Stimulated activated effector memory CD8-positive, alpha-beta T cell treated with anti-CD3 and anti-CD28 coated beads, Interleukin-12 subunit alpha, Interleukin-12 subunit beta, amount 100 ng/mL, for 72 hours (primary cell): ENCODE data around the gene FANCC.

Source experiments
- ATAC-seq: fragments of 150-1000 bp; cut with Tn5 transposase; 2 replicates; pipeline ENCODE4 v1.10.0; 2021
- DNase-seq, 2 donors: peaks; one replicate each; pipeline ENCODE4 v3.0.0; 2021 to 2022; ENCODE audit warnings: low spot score in 2 of 2
- H3K27ac Mint-ChIP-seq: one replicate; pipeline ENCODE4 v1.8.0; 2022; ENCODE audit warnings: mild to moderate bottlenecking, mixed read lengths
- H3K36me3 Mint-ChIP-seq: one replicate; pipeline ENCODE4 v1.8.0; 2022; ENCODE audit warnings: mild to moderate bottlenecking, mixed read lengths
- H3K4me1 Mint-ChIP-seq: one replicate; pipeline ENCODE4 v1.8.0; 2022; ENCODE audit warnings: mixed read lengths
- H3K4me3 Mint-ChIP-seq: one replicate; pipeline ENCODE4 v1.8.0; 2022; ENCODE audit warnings: mild to moderate bottlenecking, mixed read lengths
- H3K9me3 Mint-ChIP-seq: one replicate; pipeline ENCODE4 v1.8.0; 2022; ENCODE audit warnings: mixed read lengths

The FANCC gene

DNA sequence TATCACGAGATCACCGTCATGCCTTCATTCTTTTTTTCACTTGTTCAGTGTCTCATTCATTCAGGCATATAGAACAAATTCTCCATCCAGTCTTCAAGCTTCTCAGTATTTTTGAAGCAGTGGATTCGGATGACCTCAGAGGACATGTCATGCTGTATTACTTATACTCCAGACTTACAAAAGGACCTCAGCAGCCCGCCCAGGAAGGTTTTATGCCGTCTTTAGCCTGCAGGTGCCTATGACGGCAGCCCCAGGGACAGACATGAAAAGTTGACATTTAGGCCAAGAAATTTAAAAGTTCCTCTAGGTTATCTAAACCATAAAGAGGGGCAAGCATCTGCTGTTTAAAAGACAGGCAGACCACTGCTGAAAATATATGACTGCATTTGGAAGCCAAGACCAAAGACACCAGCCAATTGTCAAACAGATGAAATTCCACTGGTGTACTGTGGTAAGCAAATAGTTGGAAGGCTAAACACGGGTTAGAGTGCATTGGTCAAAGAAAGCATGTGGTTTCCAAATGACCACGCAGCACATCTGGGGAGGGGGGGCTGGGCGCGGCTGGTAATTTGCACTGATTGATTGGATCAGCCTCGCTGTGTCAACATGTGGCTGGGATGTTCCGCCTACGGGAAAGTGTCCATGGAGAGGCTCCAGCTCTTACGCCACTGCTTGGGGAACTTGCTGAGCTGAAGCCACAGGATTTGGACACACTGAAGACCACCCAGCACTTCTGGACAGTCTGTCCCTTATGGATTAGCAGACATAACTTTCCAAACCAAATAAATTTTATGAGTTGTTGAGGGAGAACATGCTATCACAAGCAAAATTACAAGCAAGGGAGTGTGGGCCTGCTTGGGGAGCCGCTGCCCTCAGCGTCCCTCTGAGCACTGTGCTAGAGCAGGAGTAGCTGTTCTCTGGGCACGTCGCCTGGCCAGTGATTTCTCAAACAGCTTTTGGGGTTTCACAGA is 173.6 kb downstream of the FANCC start:
- no peak for DNase-seq
- ATAC-seq, result no peak
- Mint-ChIP-seq H3K4me1 (no peaks in the 10 kb centered on the region), H3K36me3 (no peaks in the 10 kb centered on the region), H3K4me3 (no peak overlapping the region), H3K27ac (no peak overlapping the region), H3K9me3 (no peaks in the 10 kb centered on the region)

- Mint-ChIP-seq H3K4me3 (no peak overlapping the region), H3K4me1 (no peaks in the 10 kb centered on the region), H3K27ac (no peak overlapping the region), H3K9me3 (no peaks in the 10 kb centered on the region), H3K36me3 (no peaks in the 10 kb centered on the region)
- DNase-seq, result no peak
- no peak for ATAC-seq
These were observed 174.8 kb downstream of the FANCC start for GRCh38 chr9:95142728-95143127.

GRCh38 chr9:95142315-95142714 is 175.2 kb downstream of the FANCC start:
- no peaks in the 10 kb centered on the region for H3K9me3 Mint-ChIP-seq
- H3K36me3 Mint-ChIP-seq, result no peaks in the 10 kb centered on the region
- ATAC-seq (no peak), DNase-seq (no peak)
- H3K27ac Mint-ChIP-seq, result no peak overlapping the region
- H3K4me3 Mint-ChIP-seq, result no peak overlapping the region
- H3K4me1 Mint-ChIP-seq, result no peaks in the 10 kb centered on the region

DNA sequence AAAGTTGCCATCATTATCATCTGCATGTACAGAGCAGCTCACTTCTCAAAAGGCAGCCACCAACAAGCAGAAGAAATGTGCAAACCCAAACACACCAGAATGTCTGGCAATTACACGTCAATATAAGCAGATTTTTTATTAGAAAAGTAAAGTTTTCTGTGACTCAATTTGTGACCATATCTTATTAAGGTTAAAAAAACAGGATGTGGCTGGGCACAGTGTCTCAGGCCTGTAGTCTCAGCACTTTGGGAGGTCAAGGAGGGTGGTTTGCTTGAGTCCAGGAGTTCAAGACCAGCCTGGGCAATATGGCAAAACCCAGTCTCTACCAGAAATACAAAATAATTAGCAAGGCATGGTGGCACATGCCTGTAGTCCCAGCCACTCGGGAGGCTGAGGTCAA is 176.7 kb downstream of the FANCC start:
- Mint-ChIP-seq H3K36me3 (no peaks in the 10 kb centered on the region), H3K4me1 (no peaks in the 10 kb centered on the region), H3K9me3 (no peaks in the 10 kb centered on the region), H3K27ac (peak overlapping the region; percentile 20), H3K4me3 (no peak overlapping the region)
- ATAC-seq (no peak), DNase-seq (no peak)

DNA sequence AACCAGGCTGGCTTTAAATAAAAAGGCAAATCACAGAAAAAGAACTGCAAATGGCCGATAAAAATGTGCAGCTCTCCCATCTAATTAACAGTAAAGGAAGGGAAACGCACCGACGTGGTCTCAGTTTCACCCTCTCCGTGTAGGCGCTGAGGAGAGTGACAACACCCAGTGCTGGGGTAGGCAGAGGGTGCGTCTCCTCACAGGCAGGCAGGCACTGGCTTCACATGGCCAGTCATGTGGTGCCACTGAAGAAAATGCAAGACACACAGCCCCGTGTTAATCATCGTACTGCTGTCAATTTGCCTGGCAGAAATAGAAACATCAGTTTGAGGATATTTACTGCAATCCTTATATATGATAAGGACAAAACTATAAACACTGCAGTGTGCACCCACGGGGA is 178.4 kb downstream of the FANCC start:
- no peak overlapping the region for H3K4me3 Mint-ChIP-seq
- ATAC-seq (no peak), DNase-seq (no peak)
- H3K36me3 Mint-ChIP-seq, result no peaks in the 10 kb centered on the region
- H3K9me3 Mint-ChIP-seq, result no peaks in the 10 kb centered on the region
- H3K27ac Mint-ChIP-seq, result no peak overlapping the region
- no peaks in the 10 kb centered on the region for H3K4me1 Mint-ChIP-seq

DNA sequence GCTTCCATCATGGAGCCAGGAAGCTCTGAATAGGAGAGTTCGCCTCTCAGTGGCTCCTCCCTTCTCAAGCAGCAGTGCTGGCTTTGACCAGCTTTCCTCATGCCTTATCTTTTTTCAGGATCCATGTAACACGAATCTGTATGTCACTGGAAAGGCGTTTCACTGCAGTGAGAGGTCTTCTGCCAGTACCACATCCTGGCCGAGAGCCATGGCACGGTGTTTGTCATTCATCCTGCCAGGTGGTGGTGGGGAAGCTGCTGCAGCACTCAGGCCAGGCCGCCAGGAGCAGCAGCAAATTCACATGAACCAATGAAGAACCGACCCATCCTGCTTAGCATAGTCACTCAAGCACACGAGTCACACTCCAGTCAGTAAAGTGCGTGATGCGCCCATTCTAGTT is 179.0 kb downstream of the FANCC start:
- peaks cover 2% of the 10 kb centered on the region for H3K36me3 Mint-ChIP-seq
- no peak overlapping the region for H3K27ac Mint-ChIP-seq
- H3K9me3 Mint-ChIP-seq, result no peaks in the 10 kb centered on the region
- H3K4me3 Mint-ChIP-seq, result no peak overlapping the region
- DNase-seq (no peak), ATAC-seq (no peak)
- no peaks in the 10 kb centered on the region for H3K4me1 Mint-ChIP-seq

DNA sequence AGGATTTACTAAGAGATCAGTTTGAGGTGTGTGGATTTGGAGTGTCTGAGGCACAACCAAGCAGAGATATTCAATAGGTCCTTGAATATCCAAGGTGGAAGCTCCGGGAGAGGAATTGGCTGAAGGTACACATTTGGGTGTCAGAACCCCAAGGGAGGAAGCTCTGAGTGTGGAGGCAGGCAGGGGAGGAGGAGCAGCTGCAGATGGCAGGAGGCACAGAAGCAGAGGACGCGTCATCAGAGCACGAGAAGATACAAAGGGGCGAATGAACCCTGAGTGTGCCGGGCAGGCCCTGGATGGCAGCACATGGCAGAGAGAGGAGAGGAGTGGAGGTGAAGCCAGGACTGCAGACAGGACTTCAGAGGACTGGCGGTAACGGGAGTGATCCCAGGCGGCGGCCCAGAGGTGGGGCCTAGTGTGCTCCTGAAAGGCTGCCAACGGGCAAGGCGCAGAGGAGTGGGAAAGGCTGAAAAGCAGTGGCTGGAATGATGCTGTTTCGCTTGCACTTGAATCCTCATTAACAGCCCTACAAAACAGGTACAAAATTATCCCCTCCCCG is 179.8 kb downstream of the FANCC start:
- DNase-seq, result no peak
- H3K36me3 Mint-ChIP-seq, result peaks cover 6% of the 10 kb centered on the region
- H3K27ac Mint-ChIP-seq, result no peak overlapping the region
- no peaks in the 10 kb centered on the region for H3K4me1 Mint-ChIP-seq
- ATAC-seq, result no peak
- no peak overlapping the region for H3K4me3 Mint-ChIP-seq
- no peaks in the 10 kb centered on the region for H3K9me3 Mint-ChIP-seq

DNA sequence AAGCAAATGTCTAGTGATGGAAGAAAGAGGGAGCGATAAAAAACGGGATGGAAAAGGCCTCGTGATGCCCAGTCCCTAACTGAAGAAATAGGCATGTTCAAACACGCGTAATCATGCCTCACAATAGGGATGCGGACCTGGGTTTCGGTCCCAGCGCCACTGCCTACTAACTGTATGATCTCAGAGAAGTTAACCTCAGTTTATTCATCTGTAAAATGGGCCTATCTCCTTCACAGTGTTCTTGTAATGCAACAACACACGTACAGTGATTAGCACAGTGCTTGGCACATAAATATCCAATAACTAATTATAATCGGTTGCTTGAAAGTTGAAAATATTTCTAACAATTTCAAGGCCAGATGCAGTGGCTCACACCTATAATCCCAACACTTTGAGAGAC is 181.8 kb downstream of the FANCC start:
- H3K27ac Mint-ChIP-seq, result no peak overlapping the region
- DNase-seq (no peak), ATAC-seq (no peak)
- H3K4me1 Mint-ChIP-seq, result no peaks in the 10 kb centered on the region
- no peaks in the 10 kb centered on the region for H3K9me3 Mint-ChIP-seq
- H3K4me3 Mint-ChIP-seq, result no peak overlapping the region
- H3K36me3 Mint-ChIP-seq, result peaks cover 6% of the 10 kb centered on the region

DNA sequence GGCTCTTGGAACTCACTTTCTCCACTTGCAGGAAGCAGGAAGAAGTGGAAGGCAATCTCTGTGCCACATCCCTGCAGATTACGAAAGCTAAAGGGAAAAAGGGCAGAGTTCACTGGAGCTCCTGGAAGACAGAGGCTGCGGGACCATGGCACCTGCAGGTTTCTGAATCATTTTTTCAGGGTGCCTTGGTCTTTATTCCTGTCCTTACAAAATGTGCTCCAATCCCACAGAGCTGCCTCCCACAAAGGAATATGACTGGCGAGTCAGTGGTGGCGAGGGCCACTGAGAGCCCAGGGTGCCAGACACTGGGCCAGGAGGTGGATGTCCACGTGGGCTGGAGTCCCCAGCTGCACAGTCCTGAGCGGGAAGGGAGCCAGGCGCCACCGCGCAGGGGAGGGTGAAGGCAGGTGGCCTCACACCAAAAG is 183.0 kb downstream of the FANCC start:
- ATAC-seq, result no peak

DNA sequence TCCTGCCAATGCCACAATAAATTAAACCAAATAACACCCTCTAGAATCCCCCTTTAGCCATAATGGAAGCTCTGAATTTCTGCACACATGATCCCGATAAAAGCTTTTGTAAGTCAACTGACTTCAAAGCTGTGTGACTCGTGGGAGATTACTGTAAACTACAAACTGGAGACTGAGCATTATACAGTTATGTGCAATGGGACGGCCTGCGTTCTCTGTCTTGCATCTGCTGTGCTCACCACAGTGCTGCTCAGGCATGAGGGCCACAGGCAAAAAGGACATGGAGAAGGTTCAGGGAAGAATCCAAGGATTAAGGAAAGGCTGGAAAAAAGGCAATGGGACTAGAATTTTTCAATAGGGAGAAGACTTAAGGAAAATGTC is 184.2 kb downstream of the FANCC start:
- Mint-ChIP-seq H3K4me1 (no peaks in the 10 kb centered on the region), H3K27ac (no peak overlapping the region), H3K9me3 (no peaks in the 10 kb centered on the region), H3K4me3 (no peak overlapping the region), H3K36me3 (peaks cover 6% of the 10 kb centered on the region)
- ATAC-seq, result no peak
- DNase-seq, result no peak

More for the DNA sequence above, 183.0 kb downstream of the FANCC start:
- Mint-ChIP-seq H3K9me3 (no peaks in the 10 kb centered on the region), H3K36me3 (peaks cover 6% of the 10 kb centered on the region), H3K4me1 (no peaks in the 10 kb centered on the region), H3K4me3 (no peak overlapping the region), H3K27ac (no peak overlapping the region)
- no peak for DNase-seq

DNA sequence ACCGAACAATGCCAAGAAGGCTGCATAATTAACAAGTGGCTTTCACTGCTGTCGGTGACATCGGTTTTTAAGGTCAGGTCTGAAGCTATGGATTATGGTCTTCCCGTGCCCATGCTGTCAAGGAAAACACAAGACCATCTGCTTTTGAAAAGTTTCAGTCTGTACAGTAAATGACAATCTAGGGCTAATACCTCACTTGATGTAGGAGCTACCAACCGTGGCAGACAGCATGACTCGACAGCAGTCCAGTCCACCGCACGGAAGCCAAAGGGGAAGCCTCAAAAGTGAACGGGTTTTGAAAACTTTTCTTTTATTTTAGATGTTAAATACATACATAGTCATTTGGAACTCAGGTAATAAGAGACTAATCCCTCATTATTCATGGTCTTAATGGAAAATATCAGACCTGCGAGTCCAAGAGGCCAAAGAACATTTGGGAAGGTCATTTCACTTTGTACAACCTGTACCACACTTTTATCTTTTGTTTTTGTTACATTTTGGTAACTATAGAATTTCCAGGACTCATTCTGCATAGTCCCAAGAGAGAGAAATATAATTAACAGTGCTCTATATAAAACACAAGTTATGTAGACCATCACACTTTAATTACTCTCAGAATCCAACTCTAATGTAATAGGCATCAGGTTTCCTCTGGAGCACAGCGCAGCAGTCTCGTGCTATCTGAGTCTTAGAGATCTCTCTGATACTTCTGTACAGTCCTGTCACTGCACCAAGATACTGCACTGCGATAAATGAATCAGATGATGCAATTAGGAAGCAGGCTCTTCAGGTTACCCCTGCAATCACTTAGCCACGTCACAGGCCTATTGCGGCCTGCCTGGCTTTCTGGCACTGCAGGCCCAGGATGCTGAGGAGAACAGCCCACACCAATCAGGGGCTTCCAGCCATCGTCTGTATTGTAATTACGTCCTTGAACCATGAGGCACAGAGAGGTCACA is 184.9 kb downstream of the FANCC start:
- peaks cover 6% of the 10 kb centered on the region for H3K36me3 Mint-ChIP-seq
- H3K4me1 Mint-ChIP-seq, result no peaks in the 10 kb centered on the region
- DNase-seq (no peak), ATAC-seq (no peak)
- H3K27ac Mint-ChIP-seq, result no peak overlapping the region
- no peak overlapping the region for H3K4me3 Mint-ChIP-seq
- H3K9me3 Mint-ChIP-seq, result no peaks in the 10 kb centered on the region

DNA sequence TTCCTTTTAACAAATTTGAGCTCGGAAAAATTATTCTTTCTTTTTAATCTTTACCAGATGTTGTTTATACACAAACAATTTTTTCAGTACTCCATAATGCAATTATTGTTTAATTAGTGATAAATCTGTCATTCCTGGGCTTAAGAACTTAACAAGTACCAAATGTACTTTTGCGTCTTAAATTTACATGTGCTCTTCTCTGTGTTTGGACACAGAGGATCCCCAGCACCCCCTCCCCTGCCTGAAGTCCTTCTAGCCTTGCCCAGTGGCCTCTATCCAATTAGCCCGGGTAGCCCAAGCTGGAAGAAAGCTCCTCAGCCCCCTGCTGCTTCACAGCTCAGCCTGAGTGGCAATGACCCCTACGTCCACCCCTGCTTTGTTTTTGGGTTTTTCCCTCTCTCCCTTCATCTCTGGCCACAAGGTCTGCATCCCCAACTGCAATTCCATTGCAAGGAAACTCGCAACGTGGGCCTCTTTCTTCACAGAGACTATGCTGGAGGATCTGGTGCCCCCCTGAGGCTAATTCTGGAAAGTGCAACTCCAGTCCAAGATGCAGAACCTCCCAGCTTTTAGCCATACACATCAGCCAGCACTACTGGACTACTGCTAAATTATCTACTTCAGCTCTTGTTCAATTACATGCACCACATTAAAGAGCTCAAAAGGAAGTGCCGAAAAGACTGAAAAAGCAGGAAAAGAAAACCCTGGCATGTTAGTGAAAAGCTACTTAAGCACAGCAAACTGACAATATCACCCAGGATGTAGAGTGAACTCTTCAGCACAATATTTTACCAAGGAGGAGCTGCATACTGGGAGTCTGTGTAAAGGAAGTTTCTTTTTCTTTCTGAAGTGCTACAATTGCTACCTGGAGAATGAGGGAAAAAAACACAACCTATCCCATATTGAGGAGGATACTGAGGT is 186.2 kb downstream of the FANCC start:
- H3K27ac Mint-ChIP-seq, result no peak overlapping the region
- H3K4me1 Mint-ChIP-seq, result no peaks in the 10 kb centered on the region
- ATAC-seq, result no peak
- H3K4me3 Mint-ChIP-seq, result no peak overlapping the region
- H3K9me3 Mint-ChIP-seq, result no peaks in the 10 kb centered on the region
- peak; percentile 24 to 70 for DNase-seq
- H3K36me3 Mint-ChIP-seq, result peaks cover 6% of the 10 kb centered on the region

DNA sequence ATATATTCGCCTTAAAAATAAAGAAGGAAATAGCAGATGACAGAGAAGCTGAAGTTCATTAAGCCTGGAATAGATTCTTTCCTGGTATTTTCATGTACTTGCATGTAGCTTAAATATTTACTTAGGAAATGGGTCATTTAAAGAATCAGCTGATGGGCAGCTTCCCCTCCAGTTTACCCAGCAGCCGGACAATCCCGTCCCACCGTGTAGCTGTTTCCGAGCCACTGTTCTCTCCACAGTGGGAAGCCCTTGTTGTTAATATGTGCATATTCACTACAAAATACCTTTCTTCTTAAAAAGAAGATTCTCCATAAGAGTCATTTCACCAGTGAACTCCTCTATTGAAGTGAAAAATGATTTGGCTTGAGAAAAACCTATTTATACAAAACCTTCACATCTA is 187.0 kb downstream of the FANCC start:
- Mint-ChIP-seq H3K4me3 (no peak overlapping the region), H3K4me1 (no peaks in the 10 kb centered on the region), H3K36me3 (peaks cover 6% of the 10 kb centered on the region), H3K9me3 (no peaks in the 10 kb centered on the region), H3K27ac (no peak overlapping the region)
- ATAC-seq, result no peak
- no peak for DNase-seq

- no peak for DNase-seq
- no peak overlapping the region for H3K27ac Mint-ChIP-seq
- H3K4me3 Mint-ChIP-seq, result no peak overlapping the region
- H3K4me1 Mint-ChIP-seq, result no peaks in the 10 kb centered on the region
- H3K9me3 Mint-ChIP-seq, result no peaks in the 10 kb centered on the region
- H3K36me3 Mint-ChIP-seq, result peaks cover 6% of the 10 kb centered on the region
- ATAC-seq, result no peak
These were observed 187.8 kb downstream of the FANCC start for GRCh38 chr9:95129476-95130291.
